B cell (primary cell): Measurements from ENCODE around the gene WASL.

Experiments used
- CTCF ChIP-seq: fragments of 200-600 bp; IDR thresholded peaks from one replicate; pipeline ENCODE4 v1.8.0; 2022; ENCODE audit warnings: antibody characterized with exemption, mild to moderate bottlenecking
- EZH2 ChIP-seq: IDR thresholded peaks from 2 replicates; pipeline ENCODE4 v1.6.1; 2012; ENCODE audit warnings: borderline replicate concordance, low read depth, mild to moderate bottlenecking, moderate library complexity, low read length; ENCODE audit not compliant: insufficient read depth, poor library complexity, severe bottlenecking

- no peak for TF ChIP-seq CTCF
- no peak for TF ChIP-seq EZH2
Observed at GRCh38 chr7:123715198-123715597, 33.6 kb downstream of the WASL start.
